DOHH2 (cell line): ENCODE data around the gene EPB41L1.

Source experiments
- H3F3A ChIP-seq: fragments of 200-600 bp; sonication (generic), shearing (Covaris generic); 2 replicates; pipeline ENCODE4 v1.6.0; 2016; ENCODE audit warnings: antibody characterized with exemption, mild to moderate bottlenecking; ENCODE audit not compliant: control insufficient read depth, insufficient read depth
- H3K27ac ChIP-seq: fragments of 200-600 bp; sonication (generic); 2 replicates; pipeline ENCODE4 v1.5.1; 2014; ENCODE audit warnings: low read depth, mild to moderate bottlenecking, low read length, moderate library complexity
- H3K27me3 ChIP-seq: fragments of 200-600 bp; sonication (generic); 2 replicates; pipeline ENCODE4 v1.6.1; 2014; ENCODE audit warnings: mild to moderate bottlenecking, low read length, mixed read lengths; ENCODE audit not compliant: control insufficient read depth
- H3K36me3 ChIP-seq: fragments of 200-600 bp; sonication (generic); 2 replicates; pipeline ENCODE4 v1.6.1; 2014; ENCODE audit warnings: mild to moderate bottlenecking, low read length, moderate library complexity, mixed read lengths; ENCODE audit not compliant: control insufficient read depth
- H3K4me1 ChIP-seq: fragments of 200-600 bp; sonication (generic); 2 replicates; pipeline ENCODE4 v1.6.1; 2014; ENCODE audit warnings: mild to moderate bottlenecking, low read length, mixed read lengths; ENCODE audit not compliant: control insufficient read depth
- H3K4me2 ChIP-seq: fragments of 200-600 bp; sonication (generic); 2 replicates; pipeline ENCODE4 v1.6.0; 2014; ENCODE audit warnings: mild to moderate bottlenecking, low read length, moderate library complexity
- H3K4me3 ChIP-seq: fragments of 200-600 bp; sonication (generic); 2 replicates; pipeline ENCODE4 v1.5.1; 2014; ENCODE audit warnings: mild to moderate bottlenecking, low read length, mixed read lengths
- H3K79me2 ChIP-seq: fragments of 200-600 bp; sonication (generic); 2 replicates; pipeline ENCODE4 v1.6.1; 2014; ENCODE audit warnings: mild to moderate bottlenecking, low read length, mixed read lengths; ENCODE audit not compliant: control insufficient read depth
- H3K9me2 ChIP-seq: fragments of 200-600 bp; sonication (generic); replicated peaks from 2 replicates; pipeline ENCODE4 v1.6.1; 2014; ENCODE audit warnings: mild to moderate bottlenecking, low read length, mixed read lengths; ENCODE audit not compliant: control insufficient read depth
- H3K9me3 ChIP-seq: fragments of 200-600 bp; sonication (generic); 2 replicates; pipeline ENCODE4 v1.6.1; 2014; ENCODE audit warnings: antibody characterized with exemption, low read length, mixed read lengths; ENCODE audit not compliant: control insufficient read depth, insufficient read depth
- H4K20me1 ChIP-seq: fragments of 200-600 bp; sonication (generic); 2 replicates; pipeline ENCODE4 v1.6.0; 2014; ENCODE audit warnings: low read depth, mild to moderate bottlenecking, antibody characterized with exemption, low read length, moderate library complexity; ENCODE audit not compliant: control insufficient read depth, insufficient read depth
- EZH2phosphoT487 ChIP-seq: fragments of 200-600 bp; sonication (generic); IDR thresholded peaks from 2 replicates; pipeline ENCODE4 v1.6.1; 2017; ENCODE audit warnings: borderline replicate concordance, mild to moderate bottlenecking, antibody characterized with exemption, low read length, moderate library complexity, mixed read lengths
- TF ChIP-seq, protein P1 (sequence below): fragments of 200-600 bp; sonication (generic); IDR thresholded peaks from one replicate; pipeline ENCODE4 v1.5.1; 2014; ENCODE audit warnings: antibody characterized with exemption, mild to moderate bottlenecking, low read depth, low read length; ENCODE audit not compliant: poor library complexity, severe bottlenecking

Gene EPB41L1

DNA sequence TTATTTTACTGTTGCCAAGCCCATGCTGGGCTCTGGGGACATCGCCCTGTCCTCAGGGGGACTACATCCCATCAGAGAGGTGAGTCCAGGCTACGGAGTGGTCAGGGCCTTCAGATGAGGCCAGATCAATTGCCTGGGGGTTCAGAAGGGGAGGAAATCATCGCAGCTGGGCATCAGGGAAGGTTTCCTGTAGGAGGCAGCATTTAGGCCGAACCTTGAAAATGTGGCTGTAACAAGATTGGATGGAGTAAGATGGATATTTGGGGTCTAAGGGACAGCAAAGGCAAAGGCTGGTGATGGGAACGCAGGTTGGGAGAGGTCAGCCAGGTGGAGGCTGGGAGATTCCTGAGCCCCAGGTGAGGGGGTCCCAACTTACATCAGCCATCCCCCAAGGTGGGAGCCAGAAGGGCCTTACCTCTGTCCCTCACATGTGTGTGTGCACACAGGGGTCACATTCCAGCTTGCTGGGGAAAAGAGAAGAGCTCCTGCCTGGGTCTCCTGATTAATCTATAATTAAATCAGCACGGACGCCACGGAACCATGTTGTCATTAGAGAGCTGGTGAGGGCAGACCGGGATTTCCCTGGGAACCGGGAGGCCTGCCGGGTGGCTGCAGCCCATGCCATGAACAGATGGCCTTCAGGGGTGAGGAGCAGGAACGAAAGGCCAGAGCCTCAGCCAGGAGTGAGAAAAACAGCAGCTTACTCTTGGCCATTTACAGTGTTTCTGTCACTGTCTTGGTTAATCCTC lies 121.1 kb downstream of the EPB41L1 start:
- Histone ChIP-seq H3K27ac (no peak overlapping the region), H3K36me3 (no peaks in the 10 kb centered on the region), H3K9me3 (no peaks in the 10 kb centered on the region), H4K20me1 (no peaks in the 10 kb centered on the region), H3F3A (no peaks in the 10 kb centered on the region), H3K9me2 (no peaks in the 10 kb centered on the region), H3K27me3 (no peaks in the 10 kb centered on the region), H3K4me1 (no peaks in the 10 kb centered on the region), H3K4me2 (no peak overlapping the region), H3K79me2 (no peaks in the 10 kb centered on the region), H3K4me3 (no peak overlapping the region)
- no peak for TF ChIP-seq EZH2phosphoT487
- TF ChIP-seq, protein P1, sequence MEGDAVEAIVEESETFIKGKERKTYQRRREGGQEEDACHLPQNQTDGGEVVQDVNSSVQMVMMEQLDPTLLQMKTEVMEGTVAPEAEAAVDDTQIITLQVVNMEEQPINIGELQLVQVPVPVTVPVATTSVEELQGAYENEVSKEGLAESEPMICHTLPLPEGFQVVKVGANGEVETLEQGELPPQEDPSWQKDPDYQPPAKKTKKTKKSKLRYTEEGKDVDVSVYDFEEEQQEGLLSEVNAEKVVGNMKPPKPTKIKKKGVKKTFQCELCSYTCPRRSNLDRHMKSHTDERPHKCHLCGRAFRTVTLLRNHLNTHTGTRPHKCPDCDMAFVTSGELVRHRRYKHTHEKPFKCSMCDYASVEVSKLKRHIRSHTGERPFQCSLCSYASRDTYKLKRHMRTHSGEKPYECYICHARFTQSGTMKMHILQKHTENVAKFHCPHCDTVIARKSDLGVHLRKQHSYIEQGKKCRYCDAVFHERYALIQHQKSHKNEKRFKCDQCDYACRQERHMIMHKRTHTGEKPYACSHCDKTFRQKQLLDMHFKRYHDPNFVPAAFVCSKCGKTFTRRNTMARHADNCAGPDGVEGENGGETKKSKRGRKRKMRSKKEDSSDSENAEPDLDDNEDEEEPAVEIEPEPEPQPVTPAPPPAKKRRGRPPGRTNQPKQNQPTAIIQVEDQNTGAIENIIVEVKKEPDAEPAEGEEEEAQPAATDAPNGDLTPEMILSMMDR, result no peak

DNA sequence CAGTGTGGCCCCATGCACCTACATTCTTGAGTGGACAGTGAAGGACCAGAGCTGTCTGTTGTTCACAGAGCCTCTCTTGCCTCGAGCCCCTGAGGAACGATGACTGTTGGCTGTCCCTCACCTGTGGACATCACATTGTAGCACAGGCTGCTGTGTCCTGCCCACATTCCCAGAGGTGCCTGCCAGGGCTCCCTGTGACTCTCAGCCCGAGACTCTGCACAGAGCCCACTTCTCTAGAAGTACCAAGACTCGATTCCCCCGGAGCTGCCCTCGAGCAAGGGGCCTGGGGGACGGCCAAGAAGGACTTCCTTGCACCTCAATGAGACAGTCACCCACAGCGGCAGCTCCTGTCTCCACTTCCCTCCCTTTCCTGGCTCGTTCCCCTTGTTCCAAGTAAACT lies 123.0 kb downstream of the EPB41L1 start:
- Histone ChIP-seq H3K27ac (no peak overlapping the region), H3K4me3 (no peak overlapping the region), H4K20me1 (no peaks in the 10 kb centered on the region), H3K9me2 (no peaks in the 10 kb centered on the region), H3K9me3 (no peaks in the 10 kb centered on the region), H3K4me1 (no peaks in the 10 kb centered on the region), H3K36me3 (no peaks in the 10 kb centered on the region), H3K27me3 (no peaks in the 10 kb centered on the region), H3F3A (no peaks in the 10 kb centered on the region), H3K4me2 (no peak overlapping the region), H3K79me2 (no peaks in the 10 kb centered on the region)
- TF ChIP-seq, protein P1, result no peak
- TF ChIP-seq EZH2phosphoT487, result no peak

DNA sequence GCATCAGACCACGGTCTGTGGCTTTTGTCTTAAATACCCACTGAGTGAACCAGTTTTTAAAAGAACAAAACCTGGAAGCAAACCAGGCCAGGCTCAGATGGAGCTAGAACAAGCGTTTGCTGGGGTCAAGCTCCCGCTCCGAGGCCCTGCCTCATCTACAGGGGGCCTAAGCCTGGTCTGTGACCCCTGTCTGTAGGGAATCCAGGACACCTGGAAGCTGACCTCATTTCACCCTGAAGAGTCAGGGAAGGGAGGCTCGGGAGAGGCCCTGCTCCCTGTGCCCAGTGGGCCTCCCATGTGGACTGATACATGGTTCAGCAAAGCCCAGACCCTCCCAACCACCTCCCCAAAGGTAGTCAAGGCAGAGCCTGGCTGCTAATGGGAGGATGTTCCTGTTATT lies 124.8 kb downstream of the EPB41L1 start:
- Histone ChIP-seq H3K27ac (no peak overlapping the region), H3K4me2 (no peak overlapping the region), H3K36me3 (no peaks in the 10 kb centered on the region), H3K9me2 (no peaks in the 10 kb centered on the region), H3F3A (no peaks in the 10 kb centered on the region), H3K4me1 (no peaks in the 10 kb centered on the region), H3K9me3 (no peaks in the 10 kb centered on the region), H4K20me1 (no peaks in the 10 kb centered on the region), H3K4me3 (no peak overlapping the region), H3K27me3 (no peaks in the 10 kb centered on the region), H3K79me2 (no peaks in the 10 kb centered on the region)
- TF ChIP-seq EZH2phosphoT487, result no peak
- TF ChIP-seq, protein P1, result no peak
